GM19239 (cell line): Measurements from ENCODE around the gene LRCH1.

Experiments
- DNase-seq: peaks from one replicate; pipeline ENCODE4 v3.0.0; 2011; ENCODE audit warnings: low spot score; ENCODE audit not compliant: insufficient read length
- FAIRE-seq: peaks from 2 replicates; lab custom pipeline; 2011; peaks lifted over from hg19 to GRCh38; lab: Jason Lieb, UNC

The LRCH1 gene

DNA sequence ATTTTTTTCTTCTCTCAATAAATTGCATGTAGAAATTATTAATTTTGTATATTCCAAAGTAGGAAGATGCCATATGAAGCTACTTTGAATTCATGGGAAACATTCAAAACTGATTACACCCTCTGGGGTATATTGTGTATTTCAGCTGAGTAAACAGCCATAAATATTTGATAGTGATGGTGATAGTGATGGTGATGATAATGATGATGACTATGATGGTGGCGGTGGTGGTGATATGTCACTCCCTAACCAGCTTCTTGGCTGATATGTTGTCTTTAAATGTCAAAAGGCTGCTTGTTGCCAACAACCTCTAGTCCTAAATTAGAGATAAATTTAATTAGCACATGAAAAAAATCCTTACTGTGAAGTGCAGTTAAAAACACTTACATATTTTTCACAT, 102.0 kb downstream of the LRCH1 start:
- FAIRE-seq = no peak

GRCh38 chr13:46655377-46656180, 102.6 kb downstream of the LRCH1 start:
- FAIRE-seq (peak; percentile 83), DNase-seq (no peak)

More for the DNA sequence above, 102.0 kb downstream of the LRCH1 start:
- no peak for DNase-seq

DNA sequence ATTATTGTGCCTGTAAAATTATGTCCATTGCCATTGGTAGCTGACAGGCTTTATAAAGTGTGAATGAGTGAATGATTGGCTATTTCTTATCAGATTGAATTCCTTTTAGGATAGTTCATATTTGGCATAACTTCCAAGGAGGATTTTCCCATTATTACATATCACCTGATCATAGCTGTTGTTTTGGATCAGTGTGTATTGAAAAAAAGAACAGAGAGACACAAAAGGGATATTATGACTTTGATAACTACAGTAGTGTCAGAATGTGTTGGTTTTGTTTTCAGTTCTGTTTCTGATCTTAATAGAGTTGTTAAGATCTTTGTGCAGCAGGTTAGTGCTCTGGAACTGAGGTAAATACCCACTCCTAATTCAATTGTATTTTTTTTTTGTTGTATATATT, 103.8 kb downstream of the LRCH1 start:
- DNase-seq (no peak), FAIRE-seq (peak; percentile 90)

DNA sequence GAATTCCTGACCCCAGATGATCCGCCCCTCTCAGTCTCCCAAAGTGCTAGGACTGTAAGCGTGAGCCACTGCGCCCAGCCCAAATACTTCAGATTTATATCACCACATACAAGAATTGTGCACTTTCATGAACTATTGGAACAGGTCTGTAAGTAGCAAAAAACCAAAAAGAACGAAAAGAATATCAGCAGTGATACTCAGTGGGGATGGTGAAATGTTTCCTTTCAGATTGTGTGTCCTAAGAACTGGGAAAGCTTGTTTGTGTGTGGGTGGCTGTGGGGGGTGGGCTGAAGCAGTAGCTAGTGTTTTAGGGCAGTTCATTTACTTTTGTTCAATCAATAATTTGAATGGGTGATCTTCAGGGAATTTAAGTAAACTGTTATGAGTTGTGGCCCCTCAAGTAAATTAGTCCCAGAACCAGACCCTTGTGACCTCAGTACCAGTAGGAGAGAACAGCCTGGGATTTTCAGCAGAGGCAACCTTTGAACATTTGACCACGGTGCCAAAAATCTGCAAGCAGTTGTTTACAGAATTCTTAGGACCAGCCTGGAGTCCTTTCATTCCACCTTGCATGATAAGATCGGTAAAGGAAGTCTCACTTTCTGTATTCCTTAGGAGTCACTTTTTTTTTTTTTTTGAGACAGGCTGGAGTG, 106.6 kb downstream of the LRCH1 start:
- FAIRE-seq (no peak), DNase-seq (no peak)

- DNase-seq (no peak), FAIRE-seq (peak; percentile 48)
These were observed 107.4 kb downstream of the LRCH1 start for GRCh38 chr13:46660416-46660815.

DNA sequence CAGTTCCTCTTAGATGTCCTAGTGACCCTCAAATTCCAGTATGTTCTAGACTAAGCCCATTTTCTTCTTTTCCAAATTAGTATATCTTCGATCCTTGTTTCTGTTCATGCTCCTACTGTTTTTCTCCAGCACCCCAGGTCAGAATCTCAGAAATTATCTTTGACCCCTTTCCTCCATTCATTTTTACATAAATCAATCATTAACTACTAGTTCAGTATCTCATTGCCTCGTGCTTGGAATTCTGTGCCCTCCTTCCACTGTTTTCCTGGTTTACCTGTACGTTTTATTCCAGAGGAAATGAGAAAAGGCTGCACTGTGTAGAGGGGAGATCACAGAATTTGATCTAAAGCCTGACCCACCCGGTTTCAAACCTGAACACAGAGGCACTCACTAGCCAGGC, 107.9 kb downstream of the LRCH1 start:
- FAIRE-seq (no peak), DNase-seq (no peak)

GRCh38 chr13:46662690-46663089, 109.7 kb downstream of the LRCH1 start:
- FAIRE-seq = peak; percentile 97
- no peak for DNase-seq

DNA sequence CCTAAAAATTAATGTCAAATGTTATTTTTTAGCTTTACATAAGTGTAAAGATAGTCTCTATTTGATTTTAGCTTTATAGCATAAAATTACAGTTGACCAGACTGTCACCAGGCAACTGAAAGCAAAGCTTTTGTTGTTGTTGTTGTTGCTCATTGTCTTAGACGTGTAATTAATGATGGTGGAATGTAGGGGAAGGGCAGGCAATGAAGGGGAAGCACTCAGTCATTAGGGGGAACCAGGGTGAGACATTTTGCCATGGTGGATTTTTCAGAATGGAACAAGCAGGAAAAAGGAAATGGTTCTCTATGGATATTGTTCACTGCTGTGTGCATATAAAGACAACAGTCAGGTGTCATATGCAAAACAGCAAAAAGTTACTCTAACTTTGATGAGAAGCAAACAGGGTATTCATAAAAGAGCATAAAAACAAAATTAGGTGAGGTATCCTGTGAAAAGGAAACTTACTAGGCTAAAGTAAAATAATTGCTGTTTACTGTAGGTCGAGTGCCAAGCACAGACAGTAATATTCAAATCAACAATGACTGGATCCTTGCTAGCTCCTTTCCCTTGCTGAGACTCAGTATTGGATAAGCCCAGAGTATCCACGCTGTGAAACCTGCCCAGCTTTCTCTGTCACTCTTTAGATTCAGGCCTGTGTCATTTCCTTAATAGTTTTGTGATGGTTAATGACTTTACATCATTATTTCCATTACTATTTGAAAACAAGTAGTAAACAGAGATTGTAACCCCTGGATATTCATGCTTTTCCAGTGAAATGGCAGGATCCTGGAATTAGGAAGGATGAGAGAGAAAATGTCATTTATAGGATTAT, 110.5 kb downstream of the LRCH1 start:
- DNase-seq = no peak
- FAIRE-seq = peak; percentile 81

- FAIRE-seq = no peak
- no peak for DNase-seq
These were observed 111.2 kb downstream of the LRCH1 start for GRCh38 chr13:46664195-46664594.

- DNase-seq (no peak), FAIRE-seq (no peak)
These were observed 112.3 kb downstream of the LRCH1 start for GRCh38 chr13:46665248-46665632.

DNA sequence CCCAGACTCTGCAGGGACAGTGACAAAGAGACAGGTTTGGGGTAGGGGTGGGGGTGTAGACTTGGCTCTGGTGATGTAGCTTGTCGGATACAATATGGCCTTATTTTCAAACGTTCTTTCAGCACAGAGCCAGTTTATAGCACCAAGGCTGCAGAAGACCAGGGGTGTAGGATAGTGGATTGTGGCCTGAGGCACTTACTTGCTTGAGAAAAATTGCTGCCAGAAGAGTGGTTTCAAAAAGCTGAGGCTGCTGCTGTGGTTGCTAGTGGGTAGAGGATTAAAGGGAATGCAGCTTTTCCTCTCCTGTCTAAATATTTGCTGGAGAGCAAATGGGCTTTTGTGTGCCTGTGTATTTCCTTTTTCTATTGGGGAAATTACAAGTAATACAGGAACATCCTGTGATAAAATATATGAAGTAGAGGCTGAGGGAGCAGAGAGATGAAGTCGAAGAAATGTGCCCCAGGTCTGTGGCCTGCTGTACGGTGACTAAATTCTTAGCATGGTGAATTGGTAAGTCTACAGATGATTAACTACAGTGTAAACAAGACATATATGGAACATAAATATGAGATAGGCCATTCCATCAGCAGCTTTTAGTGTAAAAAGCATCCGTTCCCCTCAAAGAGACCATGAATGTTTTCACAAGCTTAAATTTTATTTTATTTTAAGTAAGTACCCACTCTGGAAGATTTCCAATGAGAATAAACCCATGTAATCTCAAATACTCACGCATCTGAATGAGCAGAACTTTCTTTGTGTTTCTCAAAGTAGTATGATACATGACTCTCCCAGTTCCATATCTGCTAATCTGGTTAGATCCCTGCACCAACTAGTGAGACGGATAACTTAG, 112.9 kb downstream of the LRCH1 start:
- DNase-seq = no peak
- peak; percentile 82 for FAIRE-seq

DNA sequence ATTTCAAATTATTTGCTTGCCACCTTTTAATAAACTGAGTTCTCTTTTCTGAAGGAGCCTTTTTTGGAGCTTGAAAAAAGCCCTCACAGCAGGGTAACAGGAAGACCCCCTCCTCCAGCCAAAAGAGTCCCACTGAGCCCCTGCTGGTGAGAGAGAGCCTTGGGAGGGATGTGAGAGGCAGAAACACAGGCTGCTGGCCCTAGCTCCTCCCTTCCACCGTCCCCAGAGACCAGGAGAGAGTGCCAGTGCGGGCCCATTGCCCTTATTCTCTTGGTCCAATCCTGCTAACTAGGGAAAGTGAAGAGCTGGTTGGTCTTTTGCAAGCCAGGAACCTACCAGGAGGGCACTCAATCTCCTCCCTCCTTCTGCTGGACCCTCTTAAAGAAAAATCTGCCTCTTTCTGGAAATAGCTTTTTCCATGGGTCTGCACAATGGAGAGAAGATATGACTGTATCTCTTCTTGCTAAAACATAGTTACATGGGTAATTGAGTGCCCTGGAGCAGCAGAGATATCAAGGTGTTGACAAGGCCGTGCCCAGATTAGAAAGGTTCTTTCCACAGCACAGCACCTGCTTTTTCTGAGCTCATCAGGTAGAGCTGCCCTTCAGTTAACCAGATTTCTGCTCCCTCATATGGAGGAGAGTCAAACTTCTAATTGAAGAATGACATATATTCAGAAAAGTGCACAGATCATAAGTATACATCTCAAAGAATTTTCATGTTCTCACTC, 113.9 kb downstream of the LRCH1 start:
- FAIRE-seq (peak; percentile 74), DNase-seq (no peak)

- DNase-seq (peak; percentile 25), FAIRE-seq (no peak)
These were observed 114.8 kb downstream of the LRCH1 start for GRCh38 chr13:46667687-46668281.

- DNase-seq = no peak
- FAIRE-seq = peak; percentile 90
These were observed 115.3 kb downstream of the LRCH1 start for GRCh38 chr13:46668302-46668720.

GRCh38 chr13:46668931-46669525, 116.1 kb downstream of the LRCH1 start:
- DNase-seq (no peak), FAIRE-seq (peak; percentile 57)

- DNase-seq (no peak), FAIRE-seq (no peak)
These were observed 119.5 kb downstream of the LRCH1 start for GRCh38 chr13:46672338-46673090.

GRCh38 chr13:46675016-46675415, 122.0 kb downstream of the LRCH1 start:
- FAIRE-seq (no peak), DNase-seq (no peak)

DNA sequence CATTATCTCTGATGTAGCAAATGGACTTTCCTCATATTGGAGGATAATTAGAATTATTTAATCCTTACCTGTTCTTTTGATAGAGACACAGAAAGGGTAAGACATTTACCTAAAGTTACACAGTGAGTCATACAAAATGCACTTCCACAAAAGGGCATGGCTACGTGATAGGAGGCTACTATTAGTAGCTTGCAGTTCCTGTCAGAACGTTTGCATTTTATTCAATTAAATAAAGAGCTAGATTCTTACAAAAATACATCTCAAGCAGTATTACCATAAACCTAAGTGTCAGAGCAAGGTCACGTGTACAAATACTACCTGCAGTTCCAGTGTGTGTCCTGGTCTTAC, 123.4 kb downstream of the LRCH1 start:
- FAIRE-seq (peak; percentile 75), DNase-seq (no peak)
